Ishikawa (cell line): ENCODE data around the gene WDR45.

Experiments
- CEBPB ChIP-seq: IDR thresholded peaks from 2 replicates; pipeline ENCODE4 v1.6.1; 2012
- EP300 ChIP-seq: IDR thresholded peaks from 2 replicates; pipeline ENCODE4 v1.6.1; 2012; ENCODE audit warnings: borderline replicate concordance
- FOXM1 ChIP-seq: IDR thresholded peaks from 2 replicates; pipeline ENCODE4 v1.6.1; 2012; ENCODE audit warnings: low read depth, borderline replicate concordance
- RAD21 ChIP-seq: IDR thresholded peaks from 2 replicates; pipeline ENCODE4 v1.6.1; 2012; ENCODE audit warnings: low read depth
- YY1 ChIP-seq: IDR thresholded peaks from 2 replicates; pipeline ENCODE4 v1.6.1; 2012; ENCODE audit warnings: low read depth
- TF ChIP-seq, protein P1 (sequence below): IDR thresholded peaks from 2 replicates; pipeline ENCODE4 v1.6.1; 2012; ENCODE audit warnings: low read depth, mild to moderate bottlenecking
- TF ChIP-seq, protein P2 (sequence below): IDR thresholded peaks from 2 replicates; pipeline ENCODE4 v1.6.1; 2012

DNA sequence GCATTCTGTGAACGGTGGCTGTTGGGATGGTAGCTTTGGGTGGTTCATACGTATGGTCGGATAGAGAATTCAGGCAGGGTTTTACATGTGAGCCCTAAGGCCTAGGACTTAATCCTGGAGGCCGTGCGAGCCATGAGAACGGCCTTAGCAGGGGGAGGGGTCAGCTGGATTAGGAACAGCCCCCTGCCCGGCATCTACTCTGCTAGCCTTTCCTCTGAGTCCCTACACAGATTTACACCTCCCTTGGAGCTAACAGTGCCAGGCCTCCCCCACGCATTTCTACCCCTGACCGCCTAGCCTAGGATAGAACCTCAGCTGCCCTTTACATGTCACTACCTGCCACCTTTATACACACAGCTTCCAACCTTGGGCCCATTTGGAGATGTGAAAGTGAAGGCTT, 13.0 kb downstream of the WDR45 start:
- no peak for TF ChIP-seq RAD21
- TF ChIP-seq, protein P1, sequence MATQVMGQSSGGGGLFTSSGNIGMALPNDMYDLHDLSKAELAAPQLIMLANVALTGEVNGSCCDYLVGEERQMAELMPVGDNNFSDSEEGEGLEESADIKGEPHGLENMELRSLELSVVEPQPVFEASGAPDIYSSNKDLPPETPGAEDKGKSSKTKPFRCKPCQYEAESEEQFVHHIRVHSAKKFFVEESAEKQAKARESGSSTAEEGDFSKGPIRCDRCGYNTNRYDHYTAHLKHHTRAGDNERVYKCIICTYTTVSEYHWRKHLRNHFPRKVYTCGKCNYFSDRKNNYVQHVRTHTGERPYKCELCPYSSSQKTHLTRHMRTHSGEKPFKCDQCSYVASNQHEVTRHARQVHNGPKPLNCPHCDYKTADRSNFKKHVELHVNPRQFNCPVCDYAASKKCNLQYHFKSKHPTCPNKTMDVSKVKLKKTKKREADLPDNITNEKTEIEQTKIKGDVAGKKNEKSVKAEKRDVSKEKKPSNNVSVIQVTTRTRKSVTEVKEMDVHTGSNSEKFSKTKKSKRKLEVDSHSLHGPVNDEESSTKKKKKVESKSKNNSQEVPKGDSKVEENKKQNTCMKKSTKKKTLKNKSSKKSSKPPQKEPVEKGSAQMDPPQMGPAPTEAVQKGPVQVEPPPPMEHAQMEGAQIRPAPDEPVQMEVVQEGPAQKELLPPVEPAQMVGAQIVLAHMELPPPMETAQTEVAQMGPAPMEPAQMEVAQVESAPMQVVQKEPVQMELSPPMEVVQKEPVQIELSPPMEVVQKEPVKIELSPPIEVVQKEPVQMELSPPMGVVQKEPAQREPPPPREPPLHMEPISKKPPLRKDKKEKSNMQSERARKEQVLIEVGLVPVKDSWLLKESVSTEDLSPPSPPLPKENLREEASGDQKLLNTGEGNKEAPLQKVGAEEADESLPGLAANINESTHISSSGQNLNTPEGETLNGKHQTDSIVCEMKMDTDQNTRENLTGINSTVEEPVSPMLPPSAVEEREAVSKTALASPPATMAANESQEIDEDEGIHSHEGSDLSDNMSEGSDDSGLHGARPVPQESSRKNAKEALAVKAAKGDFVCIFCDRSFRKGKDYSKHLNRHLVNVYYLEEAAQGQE, result no peak
- no peak for TF ChIP-seq YY1
- TF ChIP-seq FOXM1, result no peak
- no peak for TF ChIP-seq EP300
- TF ChIP-seq CEBPB, result no peak
- TF ChIP-seq, protein P2, sequence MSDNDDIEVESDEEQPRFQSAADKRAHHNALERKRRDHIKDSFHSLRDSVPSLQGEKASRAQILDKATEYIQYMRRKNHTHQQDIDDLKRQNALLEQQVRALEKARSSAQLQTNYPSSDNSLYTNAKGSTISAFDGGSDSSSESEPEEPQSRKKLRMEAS, result no peak
